Liver (tissue), 9 donors: ENCODE measurements around the gene CPNE5. TPM values are rescaled to one million over a fixed set of nuclear protein-coding genes. Genes with fewer than 3 reads are reported as not detected.

Source experiments
- DNase-seq: peaks from one replicate; pipeline ENCODE4 v3.0.0-alpha.2; 2017; ENCODE audit warnings: low spot score
- H3K27ac ChIP-seq, 2 donors: one replicate each; pipeline ENCODE4 v1.7.0; 2013; ENCODE audit warnings: inconsistent platforms in 2 of 2, low read length in 2 of 2, control low read depth in 1 of 2, low read depth in 1 of 2, mild to moderate bottlenecking in 1 of 2
- H3K27me3 ChIP-seq, 4 donors: one replicate each; pipeline versions ENCODE4 v1.6.1 to v1.7.0; 2013; ENCODE audit warnings: low read length in 3 of 4, inconsistent platforms in 1 of 4, mild to moderate bottlenecking in 1 of 4, moderate library complexity in 1 of 4; ENCODE audit not compliant: control insufficient read depth in 4 of 4, insufficient read depth in 4 of 4
- H3K36me3 ChIP-seq, 4 donors: one replicate each; pipeline versions ENCODE4 v1.6.1 to v1.7.0; 2013; ENCODE audit warnings: low read length in 3 of 4, mild to moderate bottlenecking in 3 of 4, low read depth in 1 of 4, moderate library complexity in 1 of 4; ENCODE audit not compliant: control insufficient read depth in 4 of 4, insufficient read depth in 3 of 4
- H3K4me1 ChIP-seq, 4 donors: one replicate each; pipeline versions ENCODE4 v1.6.1 to v1.7.0; 2013; ENCODE audit warnings: low read length in 3 of 4, mild to moderate bottlenecking in 3 of 4, moderate library complexity in 1 of 4; ENCODE audit not compliant: control insufficient read depth in 4 of 4, insufficient read depth in 4 of 4
- H3K4me3 ChIP-seq, 3 donors: one replicate each; pipeline versions ENCODE4 v1.6.1 to v1.7.0; 2013; ENCODE audit warnings: low read length in 3 of 3, control low read depth in 1 of 3, low read depth in 1 of 3, mild to moderate bottlenecking in 1 of 3
- H3K9ac ChIP-seq, 2 donors: one replicate each; pipeline ENCODE4 v1.7.0; 2013; ENCODE audit warnings: low read length in 2 of 2, mild to moderate bottlenecking in 2 of 2, moderate library complexity in 2 of 2, control low read depth in 1 of 2, low read depth in 1 of 2
- H3K9me3 ChIP-seq, 4 donors: one replicate each; pipeline versions ENCODE4 v1.6.1 to v1.7.0; 2013; ENCODE audit warnings: low read length in 3 of 4; ENCODE audit not compliant: control insufficient read depth in 4 of 4
- EGR1 ChIP-seq, 2 donors: IDR thresholded peaks; 2 replicates each; pipeline ENCODE4 v1.6.1; 2016 to 2018; ENCODE audit warnings: antibody characterized with exemption in 2 of 2, low read depth in 2 of 2
- FOXA1 ChIP-seq: IDR thresholded peaks from 2 replicates; pipeline ENCODE4 v1.6.1; 2016; ENCODE audit warnings: antibody characterized with exemption
- FOXA2 ChIP-seq: IDR thresholded peaks from 2 replicates; pipeline ENCODE4 v1.6.1; 2016; ENCODE audit warnings: antibody characterized with exemption
- GABPA ChIP-seq, 2 donors: IDR thresholded peaks in 1 of 2; conservative IDR thresholded peaks in 1 of 2; 2 replicates each; pipeline ENCODE4 v1.6.1; 2016; ENCODE audit warnings: antibody characterized with exemption in 2 of 2, mild to moderate bottlenecking in 1 of 2, moderate library complexity in 1 of 2
- HNF4A ChIP-seq, 2 donors: conservative IDR thresholded peaks; 2 replicates each; pipeline ENCODE4 v1.6.1; 2016; ENCODE audit warnings: antibody characterized with exemption in 2 of 2, mild to moderate bottlenecking in 2 of 2
- HNF4G ChIP-seq: IDR thresholded peaks from 2 replicates; pipeline ENCODE4 v1.6.1; 2016; ENCODE audit warnings: antibody characterized with exemption
- JUND ChIP-seq, 2 donors: IDR thresholded peaks; 2 replicates each; pipeline ENCODE4 v1.6.1; 2016; ENCODE audit warnings: antibody characterized with exemption in 2 of 2
- NR2F2 ChIP-seq: IDR thresholded peaks from 2 replicates; pipeline ENCODE4 v1.6.1; 2016; ENCODE audit warnings: antibody characterized with exemption
- RAD21 ChIP-seq, 2 donors: IDR thresholded peaks; 2 replicates each; pipeline ENCODE4 v1.6.1; 2016; ENCODE audit warnings: antibody characterized with exemption in 2 of 2, mild to moderate bottlenecking in 2 of 2
- RXRA ChIP-seq, 2 donors: IDR thresholded peaks; 2 replicates each; pipeline ENCODE4 v1.6.1; 2017 to 2018; ENCODE audit warnings: antibody characterized with exemption in 2 of 2, mild to moderate bottlenecking in 1 of 2
- SP1 ChIP-seq: IDR thresholded peaks from 2 replicates; pipeline ENCODE4 v1.6.1; 2018; ENCODE audit warnings: antibody characterized with exemption, mild to moderate bottlenecking
- TAF1 ChIP-seq: conservative IDR thresholded peaks from 2 replicates; pipeline ENCODE4 v1.6.1; 2016; ENCODE audit warnings: antibody characterized with exemption, mild to moderate bottlenecking
- YY1 ChIP-seq: IDR thresholded peaks from 2 replicates; pipeline ENCODE4 v1.6.1; 2016; ENCODE audit warnings: antibody characterized with exemption, mild to moderate bottlenecking
- WGBS: extraction: QIAGEN DNeasy Blood & Tissue Kit; methylation state at CpG from one replicate; pipeline ENCODE4 v1.1.7; 2013; 5-methylcytosine and 5-hydroxymethylcytosine counted together
- polyA plus RNA-seq, 2 donors: library from polyadenylated mRNA; stranded (reverse) in 1 of 2; unstranded in 1 of 2; fragments of 200-250 nt in 1 of 2; fragments of >200 nt in 1 of 2; fragmentation: Nextera tagmentation in 1 of 2; extraction: Ambion mirVana in 1 of 2; gene quantifications; one replicate each; pipeline versions ENCODE4 v1.2.1 to v1.2.3, GENCODE V29; 2013 to 2015
- total RNA-seq, 2 donors: library from RNA; depleted of rRNA; stranded (reverse); fragments of >200 nt; gene quantifications; one replicate each; pipeline ENCODE4 v1.2.3, GENCODE V29; 2014
- TF ChIP-seq, protein P1 (sequence below): IDR thresholded peaks from 2 replicates; pipeline ENCODE4 v1.6.1; 2016; ENCODE audit warnings: antibody characterized with exemption
- TF ChIP-seq, protein P2 (sequence below): IDR thresholded peaks from 2 replicates; pipeline ENCODE4 v1.6.1; 2016; ENCODE audit warnings: antibody characterized with exemption
- TF ChIP-seq, protein P3 (sequence below): IDR thresholded peaks from 2 replicates; pipeline ENCODE4 v1.6.1; 2016; ENCODE audit warnings: antibody characterized with exemption
- TF ChIP-seq, protein P4 (sequence below): IDR thresholded peaks from 2 replicates; pipeline ENCODE4 v1.6.1; 2016; ENCODE audit warnings: antibody characterized with exemption, mild to moderate bottlenecking
- donor health status: healthy.
- donor health status: healthy.
- donor health status: healthy.
- donor health status: healthy.
- donor health status: healthy.

Gene CPNE5
- total and polyA plus RNA-seq, 4 donors = 0.24 to 1.1 (median 0.44) TPM

DNA sequence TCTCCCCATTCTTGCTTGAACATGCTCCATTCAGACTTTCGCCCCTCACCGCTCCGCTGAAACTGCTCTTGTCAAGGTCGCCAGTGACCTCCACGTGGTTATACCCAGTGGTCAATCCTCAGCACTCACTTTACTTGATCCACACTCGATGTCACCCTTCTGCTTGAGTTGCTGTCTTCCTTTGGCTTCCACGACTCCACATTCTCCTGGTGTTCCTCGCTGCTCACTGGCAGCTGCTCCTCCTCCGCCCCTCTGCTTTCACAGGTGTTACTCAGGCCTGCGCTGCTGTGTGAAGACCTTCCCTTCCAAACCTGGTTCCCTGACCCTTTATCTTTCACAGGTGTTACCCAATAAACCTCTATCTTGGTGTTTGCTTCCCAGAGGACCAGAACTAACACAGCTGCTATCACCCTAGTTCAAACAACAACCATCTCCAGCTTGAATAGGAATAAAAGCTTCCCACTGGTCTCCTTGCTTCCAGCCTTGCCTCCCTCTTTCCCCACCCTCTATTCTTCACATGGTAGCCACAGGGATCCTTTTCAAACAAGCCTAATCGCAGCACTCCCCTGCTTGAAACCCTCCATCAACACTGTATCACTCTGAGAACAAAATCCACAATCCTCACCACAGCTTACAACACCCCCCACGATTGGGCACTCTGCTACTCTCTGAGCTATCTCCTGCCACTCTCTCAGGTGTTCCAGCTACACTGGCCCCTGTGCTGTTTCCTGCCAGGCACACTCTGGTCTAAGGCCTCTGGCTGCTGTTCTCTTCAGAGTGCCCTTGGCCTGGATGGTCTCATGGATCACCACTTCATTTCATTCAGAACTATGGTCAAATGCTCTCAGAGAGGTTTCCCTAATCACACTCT lies 24.7 kb upstream of the CPNE5 start:
- H3K27me3 ChIP-seq = no peaks in the 10 kb centered on the region
- no peak overlapping the region for H3K4me3 ChIP-seq
- H3K36me3 ChIP-seq = peaks cover 0 to 4% (median 2%) of the 10 kb centered on the region in 4 donors
- DNase-seq = no peak
- no peaks in the 10 kb centered on the region for H3K4me1 ChIP-seq
- WGBS = 90% methylated on average over 12 of the region's 12 CpGs
- H3K27ac ChIP-seq = no peak overlapping the region
- H3K9ac ChIP-seq = no peak overlapping the region
- no peak for TF ChIP-seq YY1
- no peak for TF ChIP-seq RXRA (IDR thresholded peaks at IDR 0.05)
- no peak for TF ChIP-seq HNF4A (conservative IDR thresholded peaks at IDR 0.05)
- TF ChIP-seq, protein P1, sequence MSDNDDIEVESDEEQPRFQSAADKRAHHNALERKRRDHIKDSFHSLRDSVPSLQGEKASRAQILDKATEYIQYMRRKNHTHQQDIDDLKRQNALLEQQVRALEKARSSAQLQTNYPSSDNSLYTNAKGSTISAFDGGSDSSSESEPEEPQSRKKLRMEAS = no peak
- no peak for TF ChIP-seq HNF4G
- TF ChIP-seq RAD21 (IDR thresholded peaks at IDR 0.05) = no peak
- no peak for TF ChIP-seq TAF1
- no peak for TF ChIP-seq FOXA1
- TF ChIP-seq SP1 = no peak
- H3K9me3 ChIP-seq = no peaks in the 10 kb centered on the region

DNA sequence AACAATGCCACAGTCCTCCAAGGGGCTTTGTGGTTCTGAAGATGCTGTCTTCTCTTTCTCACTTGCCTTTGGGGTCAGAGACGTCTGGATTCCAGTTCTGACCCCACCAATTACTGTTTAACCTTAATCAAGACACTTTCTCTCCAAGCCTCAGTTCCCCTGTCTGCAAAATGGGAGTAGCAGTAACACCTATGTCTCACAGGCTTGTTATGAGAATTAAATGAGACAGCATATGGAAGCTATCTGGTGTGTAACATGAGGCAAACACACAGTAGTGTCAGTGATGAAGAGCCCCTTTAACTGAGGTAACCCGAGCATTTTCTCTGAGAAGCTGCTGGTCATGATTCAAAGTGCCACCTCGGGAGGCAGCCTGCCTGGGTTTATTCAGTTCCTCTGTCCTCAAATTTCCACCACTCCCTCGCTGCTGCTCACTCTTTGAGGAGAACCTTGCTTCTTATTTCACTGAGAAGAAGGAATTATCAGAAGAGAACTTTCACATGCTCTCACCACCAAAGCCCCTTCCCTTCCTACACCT lies 23.7 kb upstream of the CPNE5 start:
- H3K27me3 ChIP-seq = no peaks in the 10 kb centered on the region
- no peak overlapping the region for H3K27ac ChIP-seq
- H3K9me3 ChIP-seq = no peaks in the 10 kb centered on the region
- H3K36me3 ChIP-seq = peaks cover 0 to 4% (median 2%) of the 10 kb centered on the region in 4 donors
- no peak for DNase-seq
- no peak overlapping the region for H3K4me3 ChIP-seq
- H3K9ac ChIP-seq = no peak overlapping the region
- H3K4me1 ChIP-seq = peaks cover 0 to 6% (median 0%) of the 10 kb centered on the region in 4 donors
- 93% methylated on average over 4 of the region's 4 CpGs for WGBS
- TF ChIP-seq, protein P1 = no peak
- no peak for TF ChIP-seq EGR1 (IDR thresholded peaks at IDR 0.05; ENCODE audit: low read depth in 2 of 2)
- no peak for TF ChIP-seq GABPA (IDR thresholded peaks at IDR 0.05 in 1 of 2, conservative IDR thresholded peaks at IDR 0.05 in 1 of 2)
- no peak for TF ChIP-seq TAF1
- TF ChIP-seq RXRA (IDR thresholded peaks at IDR 0.05) = no peak

DNA sequence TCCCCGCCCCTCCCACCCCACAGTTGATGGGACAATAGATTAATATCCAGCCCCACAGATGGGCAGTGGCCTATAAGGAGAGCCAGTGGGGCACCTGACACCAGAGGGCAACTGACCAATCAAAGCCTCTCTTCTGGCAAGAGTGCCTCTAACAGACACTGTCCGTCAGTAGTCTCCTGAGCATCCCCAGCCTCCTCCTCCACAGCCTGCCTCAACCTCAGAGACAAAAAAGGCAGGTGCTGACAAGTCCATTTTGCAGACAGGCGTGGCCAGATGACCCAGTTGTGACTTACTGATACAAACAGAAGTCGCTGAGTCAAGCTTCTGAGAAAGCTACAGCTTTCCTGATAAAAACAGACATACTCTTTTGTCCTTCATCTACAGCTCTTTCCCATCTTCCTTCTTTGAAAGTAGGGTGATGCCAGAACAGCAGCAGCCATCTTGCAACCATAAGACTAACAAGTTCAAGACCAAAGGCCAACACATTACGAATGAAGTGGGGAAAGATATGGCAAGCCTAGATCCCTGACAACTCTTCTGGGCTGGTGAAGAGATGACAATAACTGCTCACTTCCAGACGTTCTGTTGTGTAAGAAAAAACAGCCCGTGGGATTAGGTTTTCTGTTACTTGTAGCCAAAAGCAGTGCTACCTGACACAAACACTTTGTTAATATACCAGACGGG lies 23.1 kb upstream of the CPNE5 start:
- no peaks in the 10 kb centered on the region for H3K27me3 ChIP-seq
- no peak overlapping the region for H3K9ac ChIP-seq
- no peak overlapping the region for H3K4me3 ChIP-seq
- H3K4me1 ChIP-seq = peaks cover 0 to 6% (median 0%) of the 10 kb centered on the region in 4 donors
- H3K27ac ChIP-seq = no peak overlapping the region
- H3K9me3 ChIP-seq = no peaks in the 10 kb centered on the region
- DNase-seq = no peak
- TF ChIP-seq TAF1 (no peak), GABPA (IDR thresholded peaks at IDR 0.05 in 1 of 2, conservative IDR thresholded peaks at IDR 0.05 in 1 of 2) (no peak), YY1 (no peak), SP1 (no peak), HNF4G (no peak), HNF4A (conservative IDR thresholded peaks at IDR 0.05) (no peak), NR2F2 (no peak), FOXA1 (no peak), JUND (IDR thresholded peaks at IDR 0.05) (no peak), EGR1 (IDR thresholded peaks at IDR 0.05; ENCODE audit: low read depth in 2 of 2) (no peak), FOXA2 (no peak)
- TF ChIP-seq, protein P2, sequence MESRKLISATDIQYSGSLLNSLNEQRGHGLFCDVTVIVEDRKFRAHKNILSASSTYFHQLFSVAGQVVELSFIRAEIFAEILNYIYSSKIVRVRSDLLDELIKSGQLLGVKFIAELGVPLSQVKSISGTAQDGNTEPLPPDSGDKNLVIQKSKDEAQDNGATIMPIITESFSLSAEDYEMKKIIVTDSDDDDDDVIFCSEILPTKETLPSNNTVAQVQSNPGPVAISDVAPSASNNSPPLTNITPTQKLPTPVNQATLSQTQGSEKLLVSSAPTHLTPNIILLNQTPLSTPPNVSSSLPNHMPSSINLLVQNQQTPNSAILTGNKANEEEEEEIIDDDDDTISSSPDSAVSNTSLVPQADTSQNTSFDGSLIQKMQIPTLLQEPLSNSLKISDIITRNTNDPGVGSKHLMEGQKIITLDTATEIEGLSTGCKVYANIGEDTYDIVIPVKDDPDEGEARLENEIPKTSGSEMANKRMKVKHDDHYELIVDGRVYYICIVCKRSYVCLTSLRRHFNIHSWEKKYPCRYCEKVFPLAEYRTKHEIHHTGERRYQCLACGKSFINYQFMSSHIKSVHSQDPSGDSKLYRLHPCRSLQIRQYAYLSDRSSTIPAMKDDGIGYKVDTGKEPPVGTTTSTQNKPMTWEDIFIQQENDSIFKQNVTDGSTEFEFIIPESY = no peak
- TF ChIP-seq, protein P1 = no peak
- TF ChIP-seq, protein P3, sequence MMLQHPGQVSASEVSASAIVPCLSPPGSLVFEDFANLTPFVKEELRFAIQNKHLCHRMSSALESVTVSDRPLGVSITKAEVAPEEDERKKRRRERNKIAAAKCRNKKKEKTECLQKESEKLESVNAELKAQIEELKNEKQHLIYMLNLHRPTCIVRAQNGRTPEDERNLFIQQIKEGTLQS = no peak
- TF ChIP-seq, protein P4, sequence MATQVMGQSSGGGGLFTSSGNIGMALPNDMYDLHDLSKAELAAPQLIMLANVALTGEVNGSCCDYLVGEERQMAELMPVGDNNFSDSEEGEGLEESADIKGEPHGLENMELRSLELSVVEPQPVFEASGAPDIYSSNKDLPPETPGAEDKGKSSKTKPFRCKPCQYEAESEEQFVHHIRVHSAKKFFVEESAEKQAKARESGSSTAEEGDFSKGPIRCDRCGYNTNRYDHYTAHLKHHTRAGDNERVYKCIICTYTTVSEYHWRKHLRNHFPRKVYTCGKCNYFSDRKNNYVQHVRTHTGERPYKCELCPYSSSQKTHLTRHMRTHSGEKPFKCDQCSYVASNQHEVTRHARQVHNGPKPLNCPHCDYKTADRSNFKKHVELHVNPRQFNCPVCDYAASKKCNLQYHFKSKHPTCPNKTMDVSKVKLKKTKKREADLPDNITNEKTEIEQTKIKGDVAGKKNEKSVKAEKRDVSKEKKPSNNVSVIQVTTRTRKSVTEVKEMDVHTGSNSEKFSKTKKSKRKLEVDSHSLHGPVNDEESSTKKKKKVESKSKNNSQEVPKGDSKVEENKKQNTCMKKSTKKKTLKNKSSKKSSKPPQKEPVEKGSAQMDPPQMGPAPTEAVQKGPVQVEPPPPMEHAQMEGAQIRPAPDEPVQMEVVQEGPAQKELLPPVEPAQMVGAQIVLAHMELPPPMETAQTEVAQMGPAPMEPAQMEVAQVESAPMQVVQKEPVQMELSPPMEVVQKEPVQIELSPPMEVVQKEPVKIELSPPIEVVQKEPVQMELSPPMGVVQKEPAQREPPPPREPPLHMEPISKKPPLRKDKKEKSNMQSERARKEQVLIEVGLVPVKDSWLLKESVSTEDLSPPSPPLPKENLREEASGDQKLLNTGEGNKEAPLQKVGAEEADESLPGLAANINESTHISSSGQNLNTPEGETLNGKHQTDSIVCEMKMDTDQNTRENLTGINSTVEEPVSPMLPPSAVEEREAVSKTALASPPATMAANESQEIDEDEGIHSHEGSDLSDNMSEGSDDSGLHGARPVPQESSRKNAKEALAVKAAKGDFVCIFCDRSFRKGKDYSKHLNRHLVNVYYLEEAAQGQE = no peak
- H3K36me3 ChIP-seq = peaks cover 0 to 4% (median 2%) of the 10 kb centered on the region in 4 donors
- WGBS = 91% methylated on average over 8 of the region's 8 CpGs
